OCI-LY7 (cell line): Measurements from ENCODE around the gene EVX2. TPM values are rescaled to one million over a fixed set of nuclear protein-coding genes. Genes with fewer than 3 reads are reported as not detected.

Experiments used
- BruUV-seq: library from RNA; stranded (reverse); fragments of 400-500 nt; replicated peaks from 2 replicates; lab custom pipeline; 2021; lab: Mats Ljungman, UMichigan
- CTCF ChIA-PET: fragments of 300-600 bp; sonication (Branson Sonifier 250); formaldehyde crosslinking; loops from one replicate; lab custom pipeline; 2022; ENCODE audit warnings: antibody characterized with exemption; ENCODE audit not compliant: unreplicated experiment; lab: Charles Lee
- POLR2A ChIA-PET: fragments of 300-600 bp; sonication (Branson Sonifier 250); formaldehyde crosslinking; loops from one replicate; lab custom pipeline; 2022; ENCODE audit warnings: antibody characterized with exemption; lab: Charles Lee
- DNase-seq: peaks from one replicate; pipeline ENCODE4 v3.0.0-alpha.2; 2015; ENCODE audit warnings: low spot score
- H2AFZ ChIP-seq: fragments of 200-600 bp; sonication (generic), shearing (Covaris generic); 2 replicates; pipeline ENCODE4 v1.6.1; 2014; ENCODE audit warnings: mild to moderate bottlenecking, antibody characterized with exemption, low read length, moderate library complexity
- H3K27ac ChIP-seq: fragments of 200-600 bp; sonication (generic); 2 replicates; pipeline ENCODE4 v1.5.1; 2014; ENCODE audit warnings: mixed run types, low read depth, mild to moderate bottlenecking, moderate library complexity, low read length, inconsistent platforms; ENCODE audit not compliant: poor library complexity, severe bottlenecking
- H3K36me3 ChIP-seq: fragments of 200-600 bp; sonication (generic); 2 replicates; pipeline ENCODE4 v1.6.1; 2014; ENCODE audit warnings: mild to moderate bottlenecking, antibody characterized with exemption, low read length, moderate library complexity, mixed read lengths; ENCODE audit not compliant: insufficient read depth
- H3K4me1 ChIP-seq: fragments of 200-600 bp; sonication (generic); 2 replicates; pipeline ENCODE4 v1.5.1; 2014; ENCODE audit warnings: mild to moderate bottlenecking, low read length; ENCODE audit not compliant: insufficient read depth, poor library complexity, severe bottlenecking
- H3K4me2 ChIP-seq: fragments of 200-600 bp; sonication (generic); 2 replicates; pipeline ENCODE4 v1.6.1; 2014; ENCODE audit warnings: mild to moderate bottlenecking, low read length
- H3K4me3 ChIP-seq: fragments of 200-600 bp; sonication (generic); 2 replicates; pipeline ENCODE4 v1.5.1; 2014; ENCODE audit warnings: mild to moderate bottlenecking, low read depth, low read length; ENCODE audit not compliant: poor library complexity, severe bottlenecking
- H3K79me2 ChIP-seq: fragments of 200-600 bp; sonication (generic); 2 replicates; pipeline ENCODE4 v1.6.1; 2016; ENCODE audit warnings: low read depth, mild to moderate bottlenecking, low read length, moderate library complexity, mixed read lengths; ENCODE audit not compliant: insufficient read depth
- H3K9me2 ChIP-seq: fragments of 200-600 bp; sonication (generic); 2 replicates; pipeline ENCODE4 v1.6.1; 2016; ENCODE audit warnings: mild to moderate bottlenecking, low read length, mixed read lengths; ENCODE audit not compliant: insufficient read depth
- H3K9me3 ChIP-seq: fragments of 200-600 bp; sonication (generic); 2 replicates; pipeline ENCODE4 v1.6.1; 2014; ENCODE audit warnings: mild to moderate bottlenecking, mixed run types, low read length, mixed read lengths
- H4K20me1 ChIP-seq: fragments of 200-600 bp; sonication (generic); 2 replicates; pipeline ENCODE4 v1.6.1; 2014; ENCODE audit warnings: mild to moderate bottlenecking, antibody characterized with exemption, low read length, moderate library complexity, mixed read lengths; ENCODE audit not compliant: insufficient read depth
- EZH2phosphoT487 ChIP-seq: fragments of 200-600 bp; sonication (generic); IDR thresholded peaks from 2 replicates; pipeline ENCODE4 v1.6.1; 2018; ENCODE audit warnings: low read depth, borderline replicate concordance, mild to moderate bottlenecking, mixed run types, antibody characterized with exemption, low read length, moderate library complexity, mixed read lengths
- intact Hi-C: fragments of 100-400 bp; cut with micrococcal nuclease; formaldehyde crosslinking; loops from one replicate; pipeline ENCODE4 v1.10.0; 2022; ENCODE audit not compliant: unreplicated experiment
- total RNA-seq, 2 experiments: library from RNA; depleted of rRNA in 1 of 2; stranded (reverse); fragments of >200 nt in 1 of 2; shearing (Covaris generic) in 1 of 2; gene quantifications; 2 replicates each; pipeline ENCODE4 v1.2.3, GENCODE V29; 2014 to 2022
- TF ChIP-seq, protein P1 (sequence below): fragments of 200-600 bp; sonication (generic); conservative IDR thresholded peaks from 2 replicates; pipeline ENCODE4 v1.5.1; 2014; ENCODE audit warnings: mild to moderate bottlenecking, antibody characterized with exemption, low read length, moderate library complexity, mixed read lengths

EVX2 gene
- total RNA-seq, 2 experiments from 2014 or later, result not detected

DNA sequence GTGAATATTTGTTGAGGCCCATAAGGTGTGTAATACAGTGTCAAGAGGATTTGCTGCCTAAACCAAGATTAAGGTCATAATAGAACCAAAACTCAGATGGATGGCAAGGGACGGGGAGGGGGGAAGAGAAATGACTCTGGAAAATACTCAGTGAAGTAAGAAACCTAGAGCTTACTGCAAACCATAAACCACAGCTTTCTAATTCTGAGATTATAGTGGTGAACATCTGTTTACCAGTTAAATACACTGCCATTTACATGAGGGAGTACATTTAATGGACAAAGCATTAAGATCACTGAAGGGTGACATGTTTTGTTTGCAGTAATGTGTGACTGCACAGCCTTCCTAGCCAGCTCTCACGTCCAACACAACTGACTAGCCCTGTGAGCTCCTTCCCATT, 19.8 kb downstream of the EVX2 start:
- no TSS peak for BruUV-seq
- Histone ChIP-seq H3K36me3 (no peaks in the 10 kb centered on the region), H3K27ac (no peak overlapping the region), H3K9me3 (no peaks in the 10 kb centered on the region), H3K9me2 (no peaks in the 10 kb centered on the region), H3K4me3 (no peak overlapping the region), H3K79me2 (no peaks in the 10 kb centered on the region), H2AFZ (no peak overlapping the region), H4K20me1 (no peaks in the 10 kb centered on the region), H3K4me2 (no peak overlapping the region), H3K4me1 (no peaks in the 10 kb centered on the region)
- ChIA-PET CTCF (no interaction called here), POLR2A (no interaction called here)
- intact Hi-C loops, result no loop called here
- TF ChIP-seq, protein P1, sequence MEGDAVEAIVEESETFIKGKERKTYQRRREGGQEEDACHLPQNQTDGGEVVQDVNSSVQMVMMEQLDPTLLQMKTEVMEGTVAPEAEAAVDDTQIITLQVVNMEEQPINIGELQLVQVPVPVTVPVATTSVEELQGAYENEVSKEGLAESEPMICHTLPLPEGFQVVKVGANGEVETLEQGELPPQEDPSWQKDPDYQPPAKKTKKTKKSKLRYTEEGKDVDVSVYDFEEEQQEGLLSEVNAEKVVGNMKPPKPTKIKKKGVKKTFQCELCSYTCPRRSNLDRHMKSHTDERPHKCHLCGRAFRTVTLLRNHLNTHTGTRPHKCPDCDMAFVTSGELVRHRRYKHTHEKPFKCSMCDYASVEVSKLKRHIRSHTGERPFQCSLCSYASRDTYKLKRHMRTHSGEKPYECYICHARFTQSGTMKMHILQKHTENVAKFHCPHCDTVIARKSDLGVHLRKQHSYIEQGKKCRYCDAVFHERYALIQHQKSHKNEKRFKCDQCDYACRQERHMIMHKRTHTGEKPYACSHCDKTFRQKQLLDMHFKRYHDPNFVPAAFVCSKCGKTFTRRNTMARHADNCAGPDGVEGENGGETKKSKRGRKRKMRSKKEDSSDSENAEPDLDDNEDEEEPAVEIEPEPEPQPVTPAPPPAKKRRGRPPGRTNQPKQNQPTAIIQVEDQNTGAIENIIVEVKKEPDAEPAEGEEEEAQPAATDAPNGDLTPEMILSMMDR, result no peak
- TF ChIP-seq EZH2phosphoT487, result no peak
- no peak for DNase-seq

DNA sequence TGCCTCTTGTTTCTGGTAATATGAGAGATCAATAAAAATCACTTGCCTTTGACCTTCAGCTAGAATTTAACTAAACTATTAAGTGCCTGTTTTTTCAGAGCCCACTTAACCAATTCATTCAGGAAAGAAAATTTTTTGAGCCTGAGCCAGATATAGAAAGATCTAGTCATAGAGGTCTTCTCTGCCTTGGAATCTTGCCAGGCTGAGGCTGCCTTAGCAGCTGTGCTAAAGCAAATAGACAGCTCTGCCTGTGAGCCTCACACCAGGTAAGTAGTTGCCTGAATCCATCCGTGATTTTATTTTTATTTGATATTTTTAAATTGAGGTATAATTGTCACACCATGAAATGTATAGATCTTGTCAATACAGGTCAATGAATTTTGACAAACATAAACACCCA, 27.4 kb downstream of the EVX2 start:
- Histone ChIP-seq H3K4me2 (no peak overlapping the region), H3K4me3 (no peak overlapping the region), H3K4me1 (no peaks in the 10 kb centered on the region), H3K79me2 (no peaks in the 10 kb centered on the region), H3K9me2 (no peaks in the 10 kb centered on the region), H3K27ac (no peak overlapping the region), H4K20me1 (no peaks in the 10 kb centered on the region), H3K36me3 (no peaks in the 10 kb centered on the region), H2AFZ (no peak overlapping the region), H3K9me3 (no peaks in the 10 kb centered on the region)
- BruUV-seq, result no TSS peak
- ChIA-PET POLR2A (no interaction called here), CTCF (no interaction called here)
- TF ChIP-seq, protein P1, result no peak
- no peak for TF ChIP-seq EZH2phosphoT487
- intact Hi-C loops, result no loop called here
- no peak for DNase-seq

DNA sequence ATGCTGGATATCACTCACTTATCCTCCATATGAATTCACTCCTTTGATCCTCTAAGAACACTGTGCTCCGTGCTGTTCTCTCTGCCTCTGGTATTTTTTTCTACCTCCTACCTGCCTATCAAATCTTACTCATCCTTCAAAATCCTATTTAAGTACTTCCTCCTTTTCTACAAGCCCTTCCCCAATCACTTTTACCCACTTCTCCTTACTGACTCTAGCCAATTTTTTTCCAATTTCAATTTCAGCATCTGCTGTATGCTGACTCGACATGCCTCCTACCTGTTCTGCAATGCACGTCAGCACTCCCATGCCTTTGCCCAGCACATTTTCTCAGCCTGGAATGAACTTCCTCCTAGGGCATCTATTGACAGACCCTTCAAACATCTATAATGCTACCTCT, 44.4 kb downstream of the EVX2 start:
- Histone ChIP-seq H3K4me2 (no peak overlapping the region), H4K20me1 (no peaks in the 10 kb centered on the region), H2AFZ (no peak overlapping the region), H3K9me3 (no peaks in the 10 kb centered on the region), H3K27ac (no peak overlapping the region), H3K9me2 (no peaks in the 10 kb centered on the region), H3K4me1 (no peaks in the 10 kb centered on the region), H3K4me3 (no peak overlapping the region), H3K36me3 (no peaks in the 10 kb centered on the region), H3K79me2 (no peaks in the 10 kb centered on the region)
- intact Hi-C loops, result no loop called here
- no peak for DNase-seq
- ChIA-PET CTCF (no interaction called here), POLR2A (no interaction called here)
- BruUV-seq, result no TSS peak
- TF ChIP-seq EZH2phosphoT487, result no peak
- TF ChIP-seq, protein P1, result no peak
